Measurements from ENCODE around the gene BRD7.

The BRD7 gene

GRCh38 chr16:50329446-50330189 is 39.2 kb downstream of the BRD7 start:
- Histone ChIP-seq H3K4me3 (ENCODE audit: low read depth in 1 of 2, low read length in 2 of 2) (no peak overlapping the region), H3K27ac (ENCODE audit: low read length) (peak overlapping the region; percentile 72), H3K9me3 (ENCODE audit: control insufficient read depth in 1 of 2, low read length in 2 of 2) (no peaks in the 10 kb centered on the region), H3K4me1 (ENCODE audit: control insufficient read depth in 1 of 2, insufficient read depth in 2 of 2, low read length in 2 of 2) (peaks cover 6 to 16% of the 10 kb centered on the region in 2 donors), H3K36me3 (ENCODE audit: control insufficient read depth in 1 of 2, insufficient read depth in 2 of 2, low read length in 2 of 2) (peaks cover 8 to 21% of the 10 kb centered on the region in 2 donors), H3K27me3 (ENCODE audit: low read depth, low read length) (no peaks in the 10 kb centered on the region)

GRCh38 chr16:50326835-50327465 is 41.8 kb downstream of the BRD7 start:
- Histone ChIP-seq H3K4me3 (ENCODE audit: low read depth in 1 of 2, low read length in 2 of 2) (no peak overlapping the region), H3K27me3 (ENCODE audit: low read depth, low read length) (no peaks in the 10 kb centered on the region), H3K27ac (ENCODE audit: low read length) (no peak overlapping the region), H3K9me3 (ENCODE audit: control insufficient read depth in 1 of 2, low read length in 2 of 2) (no peaks in the 10 kb centered on the region), H3K4me1 (ENCODE audit: control insufficient read depth in 1 of 2, insufficient read depth in 2 of 2, low read length in 2 of 2) (peaks cover 11 to 19% of the 10 kb centered on the region in 2 donors), H3K36me3 (ENCODE audit: control insufficient read depth in 1 of 2, insufficient read depth in 2 of 2, low read length in 2 of 2) (peaks cover 23 to 25% of the 10 kb centered on the region in 2 donors)

DNA sequence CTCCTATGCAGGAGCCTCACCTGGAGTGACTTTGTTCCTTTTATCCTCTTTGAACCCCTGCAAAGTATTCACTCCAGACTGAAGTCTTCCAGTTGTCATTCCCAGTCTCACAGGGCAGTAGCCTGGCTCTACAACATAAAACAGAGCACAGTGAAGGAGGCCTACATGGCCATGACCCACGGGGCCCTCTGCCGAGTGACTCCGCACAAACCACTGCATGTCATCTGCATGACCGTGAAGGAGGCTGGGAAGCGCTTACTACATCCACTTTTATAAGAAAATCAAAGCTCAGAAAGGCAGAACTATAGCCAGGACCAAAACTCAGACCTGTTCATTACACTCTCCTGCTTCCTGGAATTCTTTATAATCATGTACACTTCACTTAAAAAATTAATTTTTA is 42.5 kb downstream of the BRD7 start:
- Histone ChIP-seq H3K4me1 (ENCODE audit: control insufficient read depth in 1 of 2, insufficient read depth in 2 of 2, low read length in 2 of 2) (peaks cover 11 to 19% of the 10 kb centered on the region in 2 donors), H3K36me3 (ENCODE audit: control insufficient read depth in 1 of 2, insufficient read depth in 2 of 2, low read length in 2 of 2) (peaks cover 25 to 29% of the 10 kb centered on the region in 2 donors), H3K4me3 (ENCODE audit: low read depth in 1 of 2, low read length in 2 of 2) (no peak overlapping the region), H3K27ac (ENCODE audit: low read length) (no peak overlapping the region), H3K27me3 (ENCODE audit: low read depth, low read length) (no peaks in the 10 kb centered on the region), H3K9me3 (ENCODE audit: control insufficient read depth in 1 of 2, low read length in 2 of 2) (no peaks in the 10 kb centered on the region)

GRCh38 chr16:50324345-50324744 is 44.4 kb downstream of the BRD7 start:
- Histone ChIP-seq H3K27me3 (ENCODE audit: low read depth, low read length) (no peaks in the 10 kb centered on the region), H3K9me3 (ENCODE audit: control insufficient read depth in 1 of 2, low read length in 2 of 2) (no peaks in the 10 kb centered on the region), H3K4me1 (ENCODE audit: control insufficient read depth in 1 of 2, insufficient read depth in 2 of 2, low read length in 2 of 2) (peaks cover 5 to 10% of the 10 kb centered on the region in 2 donors), H3K4me3 (ENCODE audit: low read depth in 1 of 2, low read length in 2 of 2) (no peak overlapping the region), H3K36me3 (ENCODE audit: control insufficient read depth in 1 of 2, insufficient read depth in 2 of 2, low read length in 2 of 2) (peaks cover 37 to 48% of the 10 kb centered on the region in 2 donors), H3K27ac (ENCODE audit: low read length) (no peak overlapping the region)

DNA sequence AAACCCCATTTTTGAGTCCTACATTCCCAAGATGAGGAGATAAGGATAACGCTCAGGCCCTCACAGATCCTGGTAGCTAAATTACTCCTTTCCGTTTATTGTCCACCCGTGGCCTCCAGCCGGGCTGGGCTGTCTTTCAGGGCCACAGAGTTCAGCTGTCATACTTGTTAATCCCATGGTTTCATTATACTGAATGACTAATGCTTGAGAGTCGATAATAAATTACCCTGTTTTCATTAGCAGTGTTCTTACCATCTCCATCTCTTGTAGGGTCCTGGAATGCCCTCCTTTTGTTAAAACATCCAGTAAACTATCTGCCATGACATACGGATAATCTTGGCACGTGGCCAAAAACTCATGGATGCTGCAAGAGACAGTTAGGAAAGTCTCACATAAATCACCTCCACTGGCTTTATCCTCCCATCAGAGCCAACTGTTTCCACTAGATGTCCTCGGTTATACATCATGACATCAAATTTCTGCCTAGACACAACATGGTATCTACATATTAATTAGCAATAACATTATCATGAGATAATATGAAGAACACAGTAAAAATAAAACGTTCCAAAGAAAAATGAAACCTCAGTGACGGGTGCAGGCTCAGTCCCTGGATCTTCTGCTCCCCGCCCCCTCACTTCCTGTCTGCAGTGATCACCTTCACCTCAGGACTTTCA is 45.3 kb downstream of the BRD7 start:
- Histone ChIP-seq H3K4me1 (ENCODE audit: control insufficient read depth in 1 of 2, insufficient read depth in 2 of 2, low read length in 2 of 2) (peaks cover 5 to 6% of the 10 kb centered on the region in 2 donors), H3K9me3 (ENCODE audit: control insufficient read depth in 1 of 2, low read length in 2 of 2) (no peaks in the 10 kb centered on the region), H3K27me3 (ENCODE audit: low read depth, low read length) (no peaks in the 10 kb centered on the region), H3K36me3 (ENCODE audit: control insufficient read depth in 1 of 2, insufficient read depth in 2 of 2, low read length in 2 of 2) (peaks cover 41 to 56% of the 10 kb centered on the region in 2 donors), H3K27ac (ENCODE audit: low read length) (no peak overlapping the region), H3K4me3 (ENCODE audit: low read depth in 1 of 2, low read length in 2 of 2) (no peak overlapping the region)

GRCh38 chr16:50322333-50322732 is 46.5 kb downstream of the BRD7 start:
- H3K27ac ChIP-seq (ENCODE audit: low read length), result no peak overlapping the region
- peaks cover 5 to 6% of the 10 kb centered on the region in 2 donors for H3K4me1 ChIP-seq (ENCODE audit: control insufficient read depth in 1 of 2, insufficient read depth in 2 of 2, low read length in 2 of 2)
- no peak overlapping the region for H3K4me3 ChIP-seq (ENCODE audit: low read depth in 1 of 2, low read length in 2 of 2)
- H3K36me3 ChIP-seq (ENCODE audit: control insufficient read depth in 1 of 2, insufficient read depth in 2 of 2, low read length in 2 of 2), result peaks cover 52 to 61% of the 10 kb centered on the region in 2 donors
- H3K27me3 ChIP-seq (ENCODE audit: low read depth, low read length), result no peaks in the 10 kb centered on the region
- no peaks in the 10 kb centered on the region for H3K9me3 ChIP-seq (ENCODE audit: control insufficient read depth in 1 of 2, low read length in 2 of 2)

GRCh38 chr16:50320310-50320709 is 48.5 kb downstream of the BRD7 start:
- H3K36me3 ChIP-seq (ENCODE audit: control insufficient read depth in 1 of 2, insufficient read depth in 2 of 2, low read length in 2 of 2), result peaks cover 66 to 79% of the 10 kb centered on the region in 2 donors
- H3K4me1 ChIP-seq (ENCODE audit: control insufficient read depth in 1 of 2, insufficient read depth in 2 of 2, low read length in 2 of 2), result peaks cover 5 to 8% of the 10 kb centered on the region in 2 donors
- no peak overlapping the region for H3K27ac ChIP-seq (ENCODE audit: low read length)
- no peaks in the 10 kb centered on the region for H3K27me3 ChIP-seq (ENCODE audit: low read depth, low read length)
- no peaks in the 10 kb centered on the region for H3K9me3 ChIP-seq (ENCODE audit: control insufficient read depth in 1 of 2, low read length in 2 of 2)
- H3K4me3 ChIP-seq (ENCODE audit: low read depth in 1 of 2, low read length in 2 of 2), result no peak overlapping the region

DNA sequence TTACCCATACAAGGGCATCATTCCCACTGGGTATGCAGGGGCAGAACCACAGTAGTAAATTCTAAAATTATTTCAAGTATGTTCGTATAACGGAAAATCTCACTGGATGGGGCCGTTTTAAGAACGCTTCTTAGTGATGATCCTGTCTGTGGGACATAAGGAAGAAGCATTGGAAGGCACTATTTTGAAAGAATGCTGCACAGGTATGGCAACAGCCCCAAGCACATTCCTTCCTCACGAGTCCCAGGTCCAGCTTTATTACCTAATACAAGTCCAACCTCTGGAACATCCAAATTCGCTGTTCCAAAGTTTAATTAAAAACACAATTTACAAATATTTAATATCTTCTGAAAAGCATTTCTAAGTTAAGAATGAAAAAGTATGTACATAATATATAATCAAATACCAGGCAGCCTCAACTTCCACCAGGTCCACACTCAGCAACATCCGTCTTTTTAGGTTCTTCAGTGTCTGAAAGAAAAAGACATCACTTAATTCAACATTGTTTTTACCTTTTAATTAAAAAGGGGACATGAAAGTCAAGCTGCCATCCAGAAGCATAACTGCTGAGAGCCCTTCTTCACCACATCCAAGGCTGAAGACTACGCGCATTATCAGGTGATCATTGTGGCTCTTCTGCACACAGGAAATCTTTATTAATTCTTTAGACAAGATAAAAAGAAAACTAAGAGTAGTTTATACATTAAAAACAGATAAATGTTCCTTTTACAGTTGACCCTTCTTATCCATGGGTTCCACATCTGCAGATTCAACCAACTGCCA is 49.8 kb downstream of the BRD7 start:
- peaks cover 63 to 82% of the 10 kb centered on the region in 2 donors for H3K36me3 ChIP-seq (ENCODE audit: control insufficient read depth in 1 of 2, insufficient read depth in 2 of 2, low read length in 2 of 2)
- H3K4me3 ChIP-seq (ENCODE audit: low read depth in 1 of 2, low read length in 2 of 2), result no peak overlapping the region
- H3K27ac ChIP-seq (ENCODE audit: low read length), result no peak overlapping the region
- peaks cover 5 to 8% of the 10 kb centered on the region in 2 donors for H3K4me1 ChIP-seq (ENCODE audit: control insufficient read depth in 1 of 2, insufficient read depth in 2 of 2, low read length in 2 of 2)
- no peaks in the 10 kb centered on the region for H3K27me3 ChIP-seq (ENCODE audit: low read depth, low read length)
- no peaks in the 10 kb centered on the region for H3K9me3 ChIP-seq (ENCODE audit: control insufficient read depth in 1 of 2, low read length in 2 of 2)

DNA sequence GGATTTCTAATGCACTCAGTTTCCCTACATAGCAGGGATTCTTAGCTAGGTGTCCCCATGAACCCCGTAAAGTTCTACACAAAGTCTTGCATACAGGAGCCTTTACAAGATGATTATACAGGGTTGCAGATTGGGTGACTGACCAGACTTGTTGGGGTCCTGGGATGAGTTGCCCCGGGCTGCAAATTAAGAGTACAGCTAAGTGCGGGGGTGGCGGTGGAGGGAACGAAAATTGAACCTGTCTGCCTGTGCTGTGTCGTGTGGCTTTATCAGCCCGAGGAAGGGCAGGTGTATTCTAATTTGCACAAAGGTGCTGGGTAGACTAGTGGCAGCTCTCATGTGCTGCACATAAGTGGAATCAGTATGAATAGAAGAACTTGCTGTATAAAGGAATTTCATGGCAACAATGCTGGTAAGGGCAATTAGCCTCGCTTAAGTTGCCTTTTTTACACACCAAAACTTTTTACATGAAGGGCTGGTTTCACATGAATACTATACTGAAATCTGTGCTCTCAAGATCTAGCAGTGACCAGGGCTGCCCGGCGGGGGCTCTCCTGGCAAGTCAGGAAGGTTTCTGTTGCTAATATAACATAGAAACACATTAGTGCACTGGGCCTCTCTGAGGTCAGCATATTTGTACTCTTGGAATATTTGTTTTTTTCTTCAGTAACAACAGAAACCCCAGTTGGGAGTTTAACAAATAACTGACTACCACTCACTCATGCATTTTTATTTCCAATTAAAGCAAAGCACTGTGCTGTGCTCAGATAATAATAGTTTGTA is 51.7 kb downstream of the BRD7 start:
- Histone ChIP-seq H3K9me3 (ENCODE audit: control insufficient read depth in 1 of 2, low read length in 2 of 2) (no peaks in the 10 kb centered on the region), H3K27me3 (ENCODE audit: low read depth, low read length) (no peaks in the 10 kb centered on the region), H3K36me3 (ENCODE audit: control insufficient read depth in 1 of 2, insufficient read depth in 2 of 2, low read length in 2 of 2) (peaks cover 59 to 87% of the 10 kb centered on the region in 2 donors), H3K4me1 (ENCODE audit: control insufficient read depth in 1 of 2, insufficient read depth in 2 of 2, low read length in 2 of 2) (peaks cover 0 to 8% of the 10 kb centered on the region in 2 donors), H3K27ac (ENCODE audit: low read length) (no peak overlapping the region), H3K4me3 (ENCODE audit: low read depth in 1 of 2, low read length in 2 of 2) (no peak overlapping the region)

GRCh38 chr16:50316102-50316847 is 52.5 kb downstream of the BRD7 start:
- no peak overlapping the region for H3K27ac ChIP-seq (ENCODE audit: low read length)
- no peaks in the 10 kb centered on the region for H3K9me3 ChIP-seq (ENCODE audit: control insufficient read depth in 1 of 2, low read length in 2 of 2)
- H3K4me3 ChIP-seq (ENCODE audit: low read depth in 1 of 2, low read length in 2 of 2), result no peak overlapping the region
- no peaks in the 10 kb centered on the region for H3K27me3 ChIP-seq (ENCODE audit: low read depth, low read length)
- H3K36me3 ChIP-seq (ENCODE audit: control insufficient read depth in 1 of 2, insufficient read depth in 2 of 2, low read length in 2 of 2), result peaks cover 59 to 83% of the 10 kb centered on the region in 2 donors
- H3K4me1 ChIP-seq (ENCODE audit: control insufficient read depth in 1 of 2, insufficient read depth in 2 of 2, low read length in 2 of 2), result peaks cover 0 to 8% of the 10 kb centered on the region in 2 donors
